H1 (cell line): ENCODE data around the gene TTF1. TPM values are rescaled to one million over a fixed set of nuclear protein-coding genes. Genes with fewer than 3 reads are reported as not detected.

Experiments used
- CTCF ChIA-PET: fragments of 300-600 bp; sonication (Branson Sonifier 250); formaldehyde crosslinking; loops from one replicate; lab custom pipeline; 2021; ENCODE audit not compliant: partially characterized antibody; lab: Charles Lee
- POLR2A ChIA-PET: fragments of 300-600 bp; sonication (Branson Sonifier 250); formaldehyde crosslinking; loops from one replicate; lab custom pipeline; 2021; ENCODE audit warnings: inconsistent platforms; ENCODE audit not compliant: partially characterized antibody; lab: Charles Lee
- DNase-seq, 2 experiments: peaks; one replicate each; pipeline versions ENCODE4 v3.0.0 to v3.0.0-alpha.2; 2010 to 2022; ENCODE audit warnings: low spot score in 2 of 2, low read depth in 1 of 2, mixed read lengths in 1 of 2
- FAIRE-seq: peaks from 2 replicates; lab custom pipeline; 2011; peaks lifted over from hg19 to GRCh38; lab: Jason Lieb, UNC
- H2AFZ ChIP-seq: 2 replicates; pipeline ENCODE4 v1.8.1; 2012; ENCODE audit warnings: low read length, inconsistent platforms
- H2AK5ac ChIP-seq: 2 replicates; pipeline ENCODE4 v1.6.1; 2013; ENCODE audit warnings: low read depth, low read length
- H2BK120ac ChIP-seq: replicated peaks from 2 replicates; pipeline ENCODE3; 2013; ENCODE audit warnings: low read depth, low read length, inconsistent platforms
- H2BK12ac ChIP-seq: 2 replicates; pipeline ENCODE4 v1.6.1; 2013; ENCODE audit warnings: low read depth, low read length
- H2BK15ac ChIP-seq: 2 replicates; pipeline ENCODE4 v1.6.1; 2013; ENCODE audit warnings: low read length
- H2BK20ac ChIP-seq: 2 replicates; pipeline ENCODE4 v1.6.1; 2013; ENCODE audit warnings: low read length
- H2BK5ac ChIP-seq: 2 replicates; pipeline ENCODE4 v1.6.1; 2013; ENCODE audit warnings: low read depth, low read length
- H3K14ac ChIP-seq: 2 replicates; pipeline ENCODE4 v1.6.1; 2013; ENCODE audit warnings: inconsistent platforms; ENCODE audit not compliant: insufficient read length
- H3K18ac ChIP-seq: 2 replicates; pipeline ENCODE4 v1.6.1; 2013; ENCODE audit warnings: low read length; ENCODE audit errors: extremely low read depth
- H3K23ac ChIP-seq: 2 replicates; pipeline ENCODE4 v1.6.1; 2013; ENCODE audit warnings: inconsistent platforms; ENCODE audit not compliant: insufficient read length
- H3K23me2 ChIP-seq: 2 replicates; pipeline ENCODE4 v1.6.1; 2013; ENCODE audit warnings: low read depth, low read length
- H3K27ac ChIP-seq: 2 replicates; pipeline ENCODE4 v1.6.1; 2011; ENCODE audit warnings: low read depth, low read length, inconsistent platforms
- H3K27me3 ChIP-seq, 4 experiments: replicated peaks in 1 of 4; 1 replicate in 1 of 4; 2 replicates in 3 of 4; pipeline versions ENCODE4 v1.6.1 to v1.8.1; 2011 to 2013; ENCODE audit warnings: low read length in 3 of 4, mild to moderate bottlenecking in 3 of 4, inconsistent platforms in 2 of 4, mixed read lengths in 2 of 4, moderate library complexity in 1 of 4; ENCODE audit not compliant: control insufficient read depth in 3 of 4, insufficient read depth in 3 of 4; ENCODE audit errors: extremely low read depth in 1 of 4
- H3K36me3 ChIP-seq, 4 experiments: 2 replicates each; pipeline versions ENCODE4 v1.6.1 to v1.8.1; 2011 to 2013; ENCODE audit warnings: mild to moderate bottlenecking in 4 of 4, low read length in 3 of 4, moderate library complexity in 2 of 4, control low read depth in 1 of 4, inconsistent platforms in 1 of 4; ENCODE audit not compliant: insufficient read depth in 4 of 4, control insufficient read depth in 2 of 4
- H3K4ac ChIP-seq: replicated peaks from 2 replicates; pipeline ENCODE3; 2013; ENCODE audit warnings: low read length, low read depth, mixed read lengths, inconsistent platforms; ENCODE audit not compliant: insufficient read length
- H3K4me1 ChIP-seq, 4 experiments: replicated peaks in 1 of 4; 1 replicate in 1 of 4; 2 replicates in 3 of 4; pipeline versions ENCODE4 v1.6.1 to v1.8.1; 2011 to 2013; ENCODE audit warnings: low read length in 3 of 4, inconsistent platforms in 2 of 4, mixed read lengths in 1 of 4; ENCODE audit not compliant: insufficient read depth in 4 of 4, control insufficient read depth in 3 of 4
- H3K4me2 ChIP-seq, 2 experiments: 2 replicates each; pipeline versions ENCODE4 v1.6.1 to v1.8.1; 2011 to 2013; ENCODE audit warnings: low read depth in 2 of 2, low read length in 2 of 2, control low read depth in 1 of 2, inconsistent platforms in 1 of 2, mild to moderate bottlenecking in 1 of 2; ENCODE audit not compliant: insufficient read depth in 1 of 2
- H3K4me3 ChIP-seq, 4 experiments: fragments of 200-600, 300-600 bp in 1 of 4; sonication (generic), shearing (Covaris generic), sonication (Bioruptor Twin) in 1 of 4; 2 replicates each; pipeline versions ENCODE4 v1.5.1 to v1.8.1; 2011 to 2016; ENCODE audit warnings: low read length in 4 of 4, low read depth in 3 of 4, control low read depth in 2 of 4, inconsistent platforms in 2 of 4, mild to moderate bottlenecking in 2 of 4, mixed read lengths in 1 of 4, moderate library complexity in 1 of 4; ENCODE audit not compliant: insufficient read depth in 2 of 4; ENCODE audit errors: extremely low read depth in 1 of 4
- H3K56ac ChIP-seq: replicated peaks from 2 replicates; pipeline ENCODE3; 2013; ENCODE audit warnings: low read depth, mild to moderate bottlenecking, mixed read lengths, low read length, inconsistent platforms; ENCODE audit not compliant: insufficient read length
- H3K79me1 ChIP-seq: 2 replicates; pipeline ENCODE4 v1.6.1; 2013; ENCODE audit warnings: low read depth, low read length, control low read depth
- H3K79me2 ChIP-seq, 2 experiments: 2 replicates each; pipeline versions ENCODE4 v1.6.1 to v1.8.1; 2012 to 2013; ENCODE audit warnings: low read length in 2 of 2, mild to moderate bottlenecking in 2 of 2, inconsistent platforms in 1 of 2; ENCODE audit not compliant: insufficient read depth in 2 of 2, control insufficient read depth in 1 of 2
- H3K9ac ChIP-seq, 4 experiments: replicated peaks in 1 of 4; 1 replicate in 1 of 4; 2 replicates in 3 of 4; pipeline versions ENCODE4 v1.6.1 to v1.8.1; 2011 to 2013; ENCODE audit warnings: low read depth in 3 of 4, low read length in 3 of 4, control low read depth in 2 of 4, mild to moderate bottlenecking in 2 of 4, moderate library complexity in 2 of 4, inconsistent platforms in 1 of 4; ENCODE audit errors: extremely low read depth in 1 of 4
- H3K9me3 ChIP-seq, 2 experiments: 2 replicates each; pipeline versions ENCODE4 v1.6.1 to v1.8.1; 2012 to 2013; ENCODE audit warnings: mild to moderate bottlenecking in 2 of 2, moderate library complexity in 2 of 2, control low read depth in 1 of 2, inconsistent platforms in 1 of 2, low read depth in 1 of 2, low read length in 1 of 2, mixed read lengths in 1 of 2; ENCODE audit not compliant: insufficient read depth in 2 of 2
- H4K20me1 ChIP-seq, 2 experiments: replicated peaks in 1 of 2; 2 replicates each; pipeline versions ENCODE3 to v1.8.1; 2011 to 2013; ENCODE audit warnings: inconsistent platforms in 2 of 2, low read length in 2 of 2, mild to moderate bottlenecking in 1 of 2; ENCODE audit not compliant: insufficient read depth in 2 of 2, control insufficient read depth in 1 of 2
- H4K5ac ChIP-seq: 2 replicates; pipeline ENCODE4 v1.6.1; 2013; ENCODE audit warnings: low read length, low read depth, mixed read lengths, inconsistent platforms; ENCODE audit not compliant: insufficient read length
- H4K8ac ChIP-seq: 2 replicates; pipeline ENCODE4 v1.8.0; 2013; ENCODE audit warnings: mild to moderate bottlenecking, moderate library complexity, low read length, inconsistent platforms; ENCODE audit not compliant: insufficient read depth; ENCODE audit errors: extremely low read depth
- H4K91ac ChIP-seq: replicated peaks from 2 replicates; pipeline ENCODE3; 2013; ENCODE audit warnings: low read length, mixed read lengths, inconsistent platforms; ENCODE audit not compliant: insufficient read length
- CHD1 ChIP-seq: IDR thresholded peaks from 2 replicates; pipeline ENCODE4 v1.6.1; 2012; ENCODE audit warnings: low read depth, low read length, improper control_type of control experiment
- FOSL1 ChIP-seq: IDR thresholded peaks from 2 replicates; pipeline ENCODE4 v1.6.1; 2011; ENCODE audit warnings: mild to moderate bottlenecking, low read depth, low read length, moderate library complexity; ENCODE audit not compliant: insufficient read depth
- JUND ChIP-seq: IDR thresholded peaks from 2 replicates; pipeline ENCODE4 v1.6.1; 2011; ENCODE audit warnings: mild to moderate bottlenecking, improper control_type of control experiment, low read length
- POLR2AphosphoS5 ChIP-seq: IDR thresholded peaks from 2 replicates; pipeline ENCODE4 v1.6.1; 2011; ENCODE audit warnings: low read depth, low read length
- RBBP5 ChIP-seq: IDR thresholded peaks from 2 replicates; pipeline ENCODE4 v1.7.1; 2012; ENCODE audit warnings: low read depth, mild to moderate bottlenecking, inconsistent platforms, low read length, moderate library complexity, borderline replicate concordance
- RFX5 ChIP-seq: IDR thresholded peaks from 2 replicates; pipeline ENCODE4 v1.6.1; 2011; ENCODE audit warnings: low read depth, low read length, improper control_type of control experiment, borderline replicate concordance
- YY1 ChIP-seq: IDR thresholded peaks from 2 replicates; pipeline ENCODE4 v1.6.1; 2011; ENCODE audit warnings: low read depth, mild to moderate bottlenecking, low read length
- WGBS, 2 experiments: shearing (Covaris generic) in 1 of 2; methylation state at CpG; one replicate each; pipeline versions ENCODE4 v1.1.6 to v1.1.7; 2013 to 2015; ENCODE audit warnings: low lambda C conversion rate in 2 of 2, mixed read lengths in 2 of 2, inconsistent platforms in 1 of 2, low coverage in 1 of 2, missing lambda C conversion rate in 1 of 2; ENCODE audit not compliant: insufficient replicate concordance in 2 of 2, insufficient coverage in 1 of 2, insufficient read length in 1 of 2; ENCODE audit errors: extremely low coverage in 1 of 2, missing lambda C conversion rate in 1 of 2; 5-methylcytosine and 5-hydroxymethylcytosine counted together
- polyA plus RNA-seq, 7 experiments: library from polyadenylated mRNA; depleted of rRNA in 3 of 7; stranded (reverse) in 5 of 7; unstranded in 2 of 7; fragments of >200 nt in 5 of 7; fragments of 200-250 nt in 2 of 7; gene quantifications; 1 replicate in 5 of 7; 2 replicates in 1 of 7; 4 replicates in 1 of 7; pipeline versions ENCODE4 v1.2.1 to v1.2.3, GENCODE V29; 2011 to 2013; ENCODE audit warnings: missing spikeins in 2 of 7, mixed read lengths in 2 of 7
- total RNA-seq: library from RNA; stranded (reverse); fragmentation: NEBNext Ultra II Directional; extraction: Animal tissue kit (Norgen Biotek cat#: 25700); gene quantifications from 2 replicates; pipeline ENCODE4 v1.2.1, GENCODE V29; 2021
- TF ChIP-seq, protein P1 (sequence below): IDR thresholded peaks from 2 replicates; pipeline ENCODE4 v1.6.1; 2011; ENCODE audit warnings: low read depth, mild to moderate bottlenecking, low read length; ENCODE audit not compliant: insufficient read depth
- TF ChIP-seq, protein P2 (sequence below), 3 experiments: IDR thresholded peaks; 1 replicate in 2 of 3; 2 replicates in 1 of 3; pipeline versions ENCODE4 v1.5.1 to v1.6.1; 2011; ENCODE audit warnings: low read length in 3 of 3, mild to moderate bottlenecking in 3 of 3, inconsistent platforms in 2 of 3, low read depth in 1 of 3, moderate library complexity in 1 of 3; ENCODE audit not compliant: insufficient read depth in 1 of 3; ENCODE audit errors: control extremely low read depth in 1 of 3
- TF ChIP-seq, protein P3 (sequence below): IDR thresholded peaks from 2 replicates; pipeline ENCODE4 v1.6.1; 2012; ENCODE audit warnings: inconsistent platforms

TTF1 gene
- total and polyA plus RNA-seq, 2 of the 8 experiments (the other 6 are each of a cell fraction or from before 2014, with no cell fraction given): 7.8 to 22.2 TPM

DNA sequence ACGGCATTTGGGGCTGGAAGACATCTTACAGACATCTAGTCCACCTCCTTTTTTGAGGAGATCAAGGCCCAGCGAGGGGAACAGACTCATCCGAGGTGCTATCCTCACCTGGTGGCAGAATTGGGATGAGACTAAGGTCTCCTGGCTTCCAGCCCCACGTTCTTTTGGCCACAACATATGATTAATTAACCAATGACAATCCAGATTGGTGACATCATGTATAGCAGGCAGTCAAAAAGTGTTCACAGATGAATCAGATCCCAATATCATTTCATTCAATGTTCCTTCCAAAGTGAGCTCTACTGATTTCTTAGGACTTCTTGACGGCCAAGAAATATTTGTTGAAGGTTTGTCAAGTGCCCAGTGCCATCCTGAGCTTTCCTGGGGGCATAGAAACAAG, 7.3 kb upstream of the TTF1 start:
- H3K79me1 ChIP-seq: no peaks in the 10 kb centered on the region
- no peak for DNase-seq
- TF ChIP-seq RBBP5 (no peak), CHD1 (no peak), FOSL1 (no peak), YY1 (no peak), RFX5 (no peak), POLR2AphosphoS5 (no peak), JUND (no peak)
- TF ChIP-seq, protein P1, sequence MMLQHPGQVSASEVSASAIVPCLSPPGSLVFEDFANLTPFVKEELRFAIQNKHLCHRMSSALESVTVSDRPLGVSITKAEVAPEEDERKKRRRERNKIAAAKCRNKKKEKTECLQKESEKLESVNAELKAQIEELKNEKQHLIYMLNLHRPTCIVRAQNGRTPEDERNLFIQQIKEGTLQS: no peak
- TF ChIP-seq, protein P2, sequence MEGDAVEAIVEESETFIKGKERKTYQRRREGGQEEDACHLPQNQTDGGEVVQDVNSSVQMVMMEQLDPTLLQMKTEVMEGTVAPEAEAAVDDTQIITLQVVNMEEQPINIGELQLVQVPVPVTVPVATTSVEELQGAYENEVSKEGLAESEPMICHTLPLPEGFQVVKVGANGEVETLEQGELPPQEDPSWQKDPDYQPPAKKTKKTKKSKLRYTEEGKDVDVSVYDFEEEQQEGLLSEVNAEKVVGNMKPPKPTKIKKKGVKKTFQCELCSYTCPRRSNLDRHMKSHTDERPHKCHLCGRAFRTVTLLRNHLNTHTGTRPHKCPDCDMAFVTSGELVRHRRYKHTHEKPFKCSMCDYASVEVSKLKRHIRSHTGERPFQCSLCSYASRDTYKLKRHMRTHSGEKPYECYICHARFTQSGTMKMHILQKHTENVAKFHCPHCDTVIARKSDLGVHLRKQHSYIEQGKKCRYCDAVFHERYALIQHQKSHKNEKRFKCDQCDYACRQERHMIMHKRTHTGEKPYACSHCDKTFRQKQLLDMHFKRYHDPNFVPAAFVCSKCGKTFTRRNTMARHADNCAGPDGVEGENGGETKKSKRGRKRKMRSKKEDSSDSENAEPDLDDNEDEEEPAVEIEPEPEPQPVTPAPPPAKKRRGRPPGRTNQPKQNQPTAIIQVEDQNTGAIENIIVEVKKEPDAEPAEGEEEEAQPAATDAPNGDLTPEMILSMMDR (IDR thresholded peaks at IDR 0.05; ENCODE audit: control extremely low read depth in 1 of 3, insufficient read depth in 1 of 3, low read depth in 1 of 3, low read length in 3 of 3): no peak
- TF ChIP-seq, protein P3, sequence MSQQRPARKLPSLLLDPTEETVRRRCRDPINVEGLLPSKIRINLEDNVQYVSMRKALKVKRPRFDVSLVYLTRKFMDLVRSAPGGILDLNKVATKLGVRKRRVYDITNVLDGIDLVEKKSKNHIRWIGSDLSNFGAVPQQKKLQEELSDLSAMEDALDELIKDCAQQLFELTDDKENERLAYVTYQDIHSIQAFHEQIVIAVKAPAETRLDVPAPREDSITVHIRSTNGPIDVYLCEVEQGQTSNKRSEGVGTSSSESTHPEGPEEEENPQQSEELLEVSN: no peak

More for the DNA sequence above, 7.3 kb upstream of the TTF1 start:
- Histone ChIP-seq H2BK20ac (no peak overlapping the region), H3K4ac (no peak overlapping the region), H2BK5ac (no peak overlapping the region), H4K8ac (no peak overlapping the region), H3K23ac (no peak overlapping the region), H3K4me3 (no peak overlapping the region), H3K56ac (no peak overlapping the region), H3K27ac (no peak overlapping the region), H3K9me3 (no peaks in the 10 kb centered on the region; a peak in 1 of 4 replicates), H4K20me1 (peaks cover 0 to 3% of the 10 kb centered on the region in 2 experiments), H3K4me2 (no peak overlapping the region), H3K14ac (no peak overlapping the region), H2BK120ac (no peak overlapping the region), H3K27me3 (peaks cover 1 to 16% (median 13%) of the 10 kb centered on the region in 4 experiments; a peak in 6 of 7 replicates), H4K91ac (no peak overlapping the region), H3K18ac (no peak overlapping the region), H3K9ac (no peak overlapping the region), H3K4me1 (peaks cover 6 to 13% (median 6%) of the 10 kb centered on the region in 4 experiments; a peak in 6 of 7 replicates), H4K5ac (no peak overlapping the region), H2AFZ (no peak overlapping the region), H2BK12ac (no peak overlapping the region), H3K23me2 (peaks cover 8% of the 10 kb centered on the region; the same call in 1 of the 2 replicates), H2BK15ac (no peak overlapping the region), H3K79me2 (no peaks in the 10 kb centered on the region), H3K36me3 (no peaks in the 10 kb centered on the region), H2AK5ac (no peak overlapping the region)
- ChIA-PET POLR2A (interaction anchor here (1.1 to 1.4 kb wide), 2 partner anchors 12 to 14 kb away, joined by 3 read pairs; no protein-coding TSS in a partner anchor), CTCF (interaction anchor here (0.6 to 4.6 kb wide), 24 partner anchors 10 to 1171 kb away, joined by 3 to 71 read pairs (median 3); no protein-coding TSS in a partner anchor)
- WGBS, 2 experiments: 82% methylated on average over 5 of the region's 5 CpGs; no CpG with 5 or more reads in 1 of the 2 experiments
- no peak for FAIRE-seq
